A549 (cell line): Measurements from ENCODE around the gene MAGEF1. TPM values are rescaled to one million over a fixed set of nuclear protein-coding genes. Genes with fewer than 3 reads are reported as not detected.

ENCODE experiments used
- ATAC-seq, 2 experiments: fragments of 200-7000 bp in 1 of 2; fragments of >200 bp in 1 of 2; cut with Nextera tagmentation in 1 of 2; cut with Tn5 transposase in 1 of 2; 3 replicates each; pipeline versions ENCODE4 v1.8.0 to v1.9.1; 2018 to 2020; ENCODE audit warnings: mild to moderate bottlenecking in 1 of 2, moderate library complexity in 1 of 2
- CTCF ChIA-PET: fragments of 300-600 bp; sonication (Branson Sonifier 250); formaldehyde crosslinking; extraction: SDS; loops from one replicate; lab custom pipeline; 2021; ENCODE audit warnings: antibody characterized with exemption, inconsistent platforms; lab: Yijun Ruan, JAX
- POLR2A ChIA-PET: fragments of 350-600 bp; formaldehyde crosslinking; extraction: SDS; loops from one replicate; lab custom pipeline; 2021; ENCODE audit warnings: antibody characterized with exemption, inconsistent platforms; lab: Yijun Ruan, JAX
- DNase-seq, 2 experiments: peaks; one replicate each; pipeline versions ENCODE4 v3.0.0 to v3.0.0-alpha.2; 2011 to 2016; ENCODE audit warnings: low read depth in 1 of 2, low spot score in 1 of 2
- FAIRE-seq: peaks from 2 replicates; lab custom pipeline; 2011; peaks lifted over from hg19 to GRCh38; lab: Jason Lieb, UNC
- H3K27ac ChIP-seq, 2 experiments: fragments of >200 bp; sonication (Bioruptor Twin); formaldehyde crosslinking; 3 replicates each; pipeline ENCODE4 v1.5.1; 2016 to 2017
- H3K4me1 ChIP-seq: fragments of >200 bp; sonication (Bioruptor Twin); formaldehyde crosslinking; 3 replicates; pipeline ENCODE4 v1.6.1; 2016
- H3K4me2 ChIP-seq: fragments of >200 bp; sonication (Bioruptor Twin); formaldehyde crosslinking; 3 replicates; pipeline ENCODE4 v1.6.1; 2016
- H3K4me3 ChIP-seq: fragments of >200 bp; sonication (Bioruptor Twin); formaldehyde crosslinking; 3 replicates; pipeline ENCODE4 v1.5.1; 2016
- H3K9me3 ChIP-seq: fragments of >200 bp; sonication (Bioruptor Twin); formaldehyde crosslinking; 3 replicates; pipeline ENCODE4 v1.6.1; 2016
- CBX8 ChIP-seq: fragments of 200-600 bp; sonication (generic); IDR thresholded peaks from 2 replicates; pipeline ENCODE4 v1.6.1; 2016
- CHD4 ChIP-seq: fragments of 200-600 bp; sonication (generic); IDR thresholded peaks from 2 replicates; pipeline ENCODE4 v1.6.1; 2016; ENCODE audit warnings: antibody characterized with exemption, mild to moderate bottlenecking, borderline replicate concordance
- CTCF ChIP-seq: fragments of >200 bp; sonication (Bioruptor Twin); formaldehyde crosslinking; IDR thresholded peaks from 3 replicates; pipeline ENCODE4 v1.5.1; 2016
- EP300 ChIP-seq, 2 experiments: fragments of >200 bp; sonication (Bioruptor Twin); formaldehyde crosslinking; IDR thresholded peaks; 2 replicates in 1 of 2; 3 replicates in 1 of 2; pipeline ENCODE4 v1.6.1; 2016 to 2017
- ESRRA ChIP-seq: fragments of 150-350 bp; IDR thresholded peaks from 2 replicates; pipeline ENCODE4 v1.6.1; 2014; ENCODE audit warnings: mild to moderate bottlenecking, low read length, borderline replicate concordance
- FOSB ChIP-seq: fragments of 250-450 bp; sonication (Bioruptor Pico); IDR thresholded peaks from 2 replicates; pipeline ENCODE4 v1.5.0; 2020; ENCODE audit warnings: mild to moderate bottlenecking, moderate library complexity
- FOSL2 ChIP-seq, 2 experiments: fragments of 450-650 bp in 1 of 2; fragments of >200 bp in 1 of 2; sonication (Bioruptor Twin) in 1 of 2; formaldehyde crosslinking; IDR thresholded peaks; 2 replicates each; pipeline versions ENCODE4 v1.5.0 to v1.6.1; 2016 to 2020; ENCODE audit warnings: mild to moderate bottlenecking in 1 of 2, moderate library complexity in 1 of 2
- HOXA7 ChIP-seq: fragments of 250-450 bp; sonication (Bioruptor Pico); IDR thresholded peaks from 2 replicates; pipeline ENCODE4 v1.5.0; 2020; ENCODE audit warnings: mild to moderate bottlenecking, moderate library complexity
- HOXB13 ChIP-seq: fragments of 250-450 bp; sonication (Bioruptor Pico); IDR thresholded peaks from 2 replicates; pipeline ENCODE4 v1.5.0; 2020; ENCODE audit warnings: low read depth, mild to moderate bottlenecking, moderate library complexity
- JUNB ChIP-seq: fragments of >200 bp; sonication (Bioruptor Twin); formaldehyde crosslinking; IDR thresholded peaks from 2 replicates; pipeline ENCODE4 v1.6.1; 2016
- KDM1A ChIP-seq: fragments of 200-600 bp; sonication (generic); IDR thresholded peaks from 2 replicates; pipeline ENCODE4 v1.6.1; 2016; ENCODE audit warnings: low read depth, mild to moderate bottlenecking
- KDM5A ChIP-seq: fragments of 200-600 bp; sonication (generic); IDR thresholded peaks from 2 replicates; pipeline ENCODE4 v1.6.1; 2016; ENCODE audit warnings: antibody characterized with exemption, mild to moderate bottlenecking
- MYC ChIP-seq: IDR thresholded peaks from 2 replicates; pipeline ENCODE4 v1.6.1; 2012; ENCODE audit warnings: mild to moderate bottlenecking, inconsistent platforms, low read length, improper control_type of control experiment, borderline replicate concordance
- NFE2L2 ChIP-seq: fragments of 150-350 bp; conservative IDR thresholded peaks from 2 replicates; pipeline ENCODE4 v1.6.1; 2014; ENCODE audit warnings: low read length
- NPAS2 ChIP-seq: fragments of 250-450 bp; sonication (Bioruptor Pico); IDR thresholded peaks from 2 replicates; pipeline ENCODE4 v1.8.0; 2022; ENCODE audit warnings: mild to moderate bottlenecking, moderate library complexity, borderline replicate concordance
- NR3C1 ChIP-seq: fragments of >200 bp; sonication (Bioruptor Twin); formaldehyde crosslinking; IDR thresholded peaks from 3 replicates; pipeline ENCODE4 v1.6.1; 2017
- PBX3 ChIP-seq: IDR thresholded peaks from 2 replicates; pipeline ENCODE4 v1.6.1; 2012
- POLR2AphosphoS2 ChIP-seq: conservative IDR thresholded peaks from 2 replicates; pipeline ENCODE4 v1.6.1; 2012; ENCODE audit warnings: low read length, improper control_type of control experiment, inconsistent platforms
- RAD21 ChIP-seq, 2 experiments: fragments of >200 bp in 1 of 2; sonication (Bioruptor Twin) in 1 of 2; formaldehyde crosslinking in 1 of 2; IDR thresholded peaks in 1 of 2; conservative IDR thresholded peaks in 1 of 2; 2 replicates in 1 of 2; 3 replicates in 1 of 2; pipeline ENCODE4 v1.6.1; 2012 to 2018; ENCODE audit warnings: inconsistent platforms in 1 of 2
- RCOR1 ChIP-seq: fragments of 150-350 bp; IDR thresholded peaks from 2 replicates; pipeline ENCODE4 v1.6.1; 2014; ENCODE audit warnings: antibody characterized with exemption, low read length, low read depth
- RNF2 ChIP-seq: fragments of 200-600 bp; sonication (generic); IDR thresholded peaks from 2 replicates; pipeline ENCODE4 v1.6.1; 2016; ENCODE audit warnings: low read depth, mild to moderate bottlenecking, antibody characterized with exemption, moderate library complexity, borderline replicate concordance
- TFCP2L1 ChIP-seq: fragments of 250-450 bp; sonication (Bioruptor Pico); IDR thresholded peaks from 2 replicates; pipeline ENCODE4 v1.5.0; 2021; ENCODE audit warnings: mild to moderate bottlenecking
- ZC3H11A ChIP-seq: fragments of 450-650 bp; IDR thresholded peaks from 2 replicates; pipeline ENCODE4 v1.6.1; 2014; ENCODE audit warnings: antibody characterized with exemption, mild to moderate bottlenecking
- WGBS: methylation state at CpG from one replicate; pipeline ENCODE4 v1.1.6; 2017; ENCODE audit errors: missing lambda C conversion rate; 5-methylcytosine and 5-hydroxymethylcytosine counted together
- polyA plus RNA-seq, 4 experiments: library from polyadenylated mRNA; depleted of rRNA in 3 of 4; stranded (reverse); fragments of >200 nt; fragmentation: RNase III in 1 of 4; extraction: RNeasy Plus Mini Kit Qiagen cat#74134 plus additional on column Dnase treatment in 1 of 4; gene quantifications; 2 replicates in 3 of 4; 3 replicates in 1 of 4; pipeline ENCODE4 v1.2.3, GENCODE V29; 2011 to 2017
- TF ChIP-seq, protein P1 (sequence below): fragments of 450-650 bp; IDR thresholded peaks from 2 replicates; pipeline ENCODE4 v1.6.1; 2014; ENCODE audit warnings: antibody characterized with exemption
- TF ChIP-seq, protein P2 (sequence below): IDR thresholded peaks from 2 replicates; pipeline ENCODE4 v1.6.1; 2012; ENCODE audit warnings: low read depth, borderline replicate concordance

MAGEF1 gene
- polyA plus RNA-seq, 2 of the 4 experiments (the other 2 are of a cell fraction), result 19.6 to 30.8 TPM

GRCh38 chr3:184691397-184692231, 20.2 kb downstream of the MAGEF1 start:
- WGBS, result 77% methylated on average over 10 of the region's 23 CpGs
- TF ChIP-seq FOSB (CRISPR knock-in tag) (no peak), POLR2AphosphoS2 (no peak), PBX3 (no peak), EP300 (IDR thresholded peaks at IDR 0.05) (no peak), JUNB (no peak), TFCP2L1 (CRISPR knock-in tag) (no peak)
- TF ChIP-seq, protein P1, sequence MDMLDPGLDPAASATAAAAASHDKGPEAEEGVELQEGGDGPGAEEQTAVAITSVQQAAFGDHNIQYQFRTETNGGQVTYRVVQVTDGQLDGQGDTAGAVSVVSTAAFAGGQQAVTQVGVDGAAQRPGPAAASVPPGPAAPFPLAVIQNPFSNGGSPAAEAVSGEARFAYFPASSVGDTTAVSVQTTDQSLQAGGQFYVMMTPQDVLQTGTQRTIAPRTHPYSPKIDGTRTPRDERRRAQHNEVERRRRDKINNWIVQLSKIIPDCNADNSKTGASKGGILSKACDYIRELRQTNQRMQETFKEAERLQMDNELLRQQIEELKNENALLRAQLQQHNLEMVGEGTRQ, result no peak
- TF ChIP-seq, all 56 proteins: peak for 0
- no peak overlapping the region for H3K4me3 ChIP-seq
- no peaks in the 10 kb centered on the region for H3K4me1 ChIP-seq
- no peak for DNase-seq
- ChIA-PET POLR2A (no interaction called here), CTCF (no interaction called here)
- no peaks in the 10 kb centered on the region for H3K9me3 ChIP-seq
- H3K27ac ChIP-seq, result no peak overlapping the region
- H3K4me2 ChIP-seq, result no peak overlapping the region
- no peak for FAIRE-seq
- no peak for ATAC-seq

DNA sequence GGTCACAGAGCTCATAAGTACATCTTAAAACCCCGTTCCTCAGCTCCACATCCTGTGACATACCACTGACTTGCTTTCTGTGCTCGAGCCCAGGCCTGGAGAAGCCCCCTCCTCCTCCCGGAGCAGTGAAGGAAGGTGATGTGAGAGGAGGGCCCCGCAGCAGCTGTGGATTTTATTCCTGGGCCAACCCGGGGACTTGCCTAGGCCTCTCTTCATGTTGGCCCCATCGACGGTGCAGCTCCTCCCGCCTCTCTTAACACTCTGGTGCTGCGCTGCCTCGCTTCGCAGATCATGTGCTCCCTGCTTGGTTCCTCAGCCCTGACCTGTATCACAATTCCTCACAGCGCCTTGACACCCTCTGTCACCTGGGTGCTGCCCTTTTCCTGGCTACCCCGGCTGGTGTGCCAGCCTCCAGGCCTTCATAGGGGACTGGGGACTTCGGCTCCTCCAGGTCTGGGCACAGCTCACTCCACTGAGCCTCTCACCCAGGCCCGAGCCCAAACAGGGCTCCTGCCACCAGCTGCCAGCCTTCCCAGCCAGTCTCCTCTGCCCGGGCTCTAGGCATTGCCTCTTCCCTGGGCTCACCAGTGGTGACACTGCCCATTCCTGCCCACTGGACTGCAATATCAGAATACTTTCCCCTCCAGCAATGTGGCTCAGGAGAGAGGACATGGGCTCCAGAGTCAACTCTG, 21.5 kb downstream of the MAGEF1 start:
- no peak overlapping the region for H3K27ac ChIP-seq
- POLR2A ChIA-PET, result no interaction called here
- no peak for ATAC-seq
- no peak for DNase-seq
- no peaks in the 10 kb centered on the region for H3K9me3 ChIP-seq
- no peak overlapping the region for H3K4me2 ChIP-seq
- CTCF ChIA-PET, result interaction anchor here (0.6 to 2.4 kb wide), 3 partner anchors 8 to 37 kb away, joined by 3 to 6 read pairs (median 3); no protein-coding TSS in a partner anchor
- WGBS, result 73% methylated on average over 13 of the region's 16 CpGs
- H3K4me1 ChIP-seq, result no peaks in the 10 kb centered on the region
- no peak for TF ChIP-seq NFE2L2
- no peak for TF ChIP-seq CBX8
- no peak for TF ChIP-seq KDM1A
- no peak for TF ChIP-seq ESRRA
- TF ChIP-seq CTCF, result no peak
- TF ChIP-seq RCOR1, result no peak
- TF ChIP-seq FOSL2 (IDR thresholded peaks at IDR 0.05), result no peak
- TF ChIP-seq FOSL2 (CRISPR knock-in tag; IDR thresholded peaks at IDR 0.05), result no peak
- no peak for TF ChIP-seq HOXA7 (CRISPR knock-in tag)
- TF ChIP-seq MYC, result no peak
- TF ChIP-seq NR3C1, result no peak
- H3K4me3 ChIP-seq, result no peak overlapping the region
- no peak for FAIRE-seq

- TF ChIP-seq PBX3 (no peak), POLR2AphosphoS2 (no peak), RAD21 (conservative IDR thresholded peaks at IDR 0.05 in 1 of 2, IDR thresholded peaks at IDR 0.05 in 1 of 2) (no peak), NR3C1 (no peak), ESRRA (no peak), HOXB13 (CRISPR knock-in tag) (no peak), KDM5A (no peak), RNF2 (no peak), CHD4 (no peak), ZC3H11A (no peak), NPAS2 (CRISPR knock-in tag) (no peak), CBX8 (no peak)
- TF ChIP-seq, protein P2, sequence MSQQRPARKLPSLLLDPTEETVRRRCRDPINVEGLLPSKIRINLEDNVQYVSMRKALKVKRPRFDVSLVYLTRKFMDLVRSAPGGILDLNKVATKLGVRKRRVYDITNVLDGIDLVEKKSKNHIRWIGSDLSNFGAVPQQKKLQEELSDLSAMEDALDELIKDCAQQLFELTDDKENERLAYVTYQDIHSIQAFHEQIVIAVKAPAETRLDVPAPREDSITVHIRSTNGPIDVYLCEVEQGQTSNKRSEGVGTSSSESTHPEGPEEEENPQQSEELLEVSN, result no peak
- no peak for DNase-seq
- FAIRE-seq, result no peak
- ChIA-PET POLR2A (no interaction called here), CTCF (interaction anchor here (1.0 to 2.4 kb wide), 2 partner anchors 9 to 23 kb away, joined by 4 to 6 read pairs; no protein-coding TSS in a partner anchor)
- WGBS, result 53% methylated on average over 7 of the region's 7 CpGs
- no peak overlapping the region for H3K4me3 ChIP-seq
- ATAC-seq, result no peak
- H3K27ac ChIP-seq, result no peak overlapping the region
- H3K4me2 ChIP-seq, result no peak overlapping the region
- H3K4me1 ChIP-seq, result no peaks in the 10 kb centered on the region
- H3K9me3 ChIP-seq, result no peaks in the 10 kb centered on the region; the same call in 2 of the 3 replicates
These were observed 23.0 kb downstream of the MAGEF1 start for GRCh38 chr3:184688882-184689271.
